SK-N-SH (cell line): ENCODE data around the gene SIGMAR1. TPM values are rescaled to one million over a fixed set of nuclear protein-coding genes. Genes with fewer than 3 reads are reported as not detected.

Source experiments
- CTCF ChIA-PET: fragments of 300-600, 350-600 bp; formaldehyde crosslinking; extraction: SDS; loops from one replicate; lab custom pipeline; 2021; lab: Yijun Ruan, JAX
- POLR2A ChIA-PET: fragments of 350-600 bp; sonication (Branson Sonifier 250); formaldehyde crosslinking; extraction: SDS; loops from one replicate; lab custom pipeline; 2020; ENCODE audit warnings: antibody characterized with exemption, inconsistent platforms; lab: Yijun Ruan, JAX
- DNase-seq: peaks from one replicate; pipeline ENCODE4 v3.0.0; 2012
- H2AFZ ChIP-seq: fragments of 200-600 bp; sonication (generic); 2 replicates; pipeline ENCODE4 v1.8.1; 2016; ENCODE audit warnings: antibody characterized with exemption, mild to moderate bottlenecking, low read depth
- H3F3A ChIP-seq: fragments of 200-600 bp; sonication (generic); replicated peaks from 2 replicates; pipeline ENCODE3; 2016; ENCODE audit warnings: antibody characterized with exemption, mild to moderate bottlenecking; ENCODE audit not compliant: insufficient read depth
- H3K27ac ChIP-seq, 2 experiments: fragments of 200-500 bp in 1 of 2; fragments of 200-600 bp in 1 of 2; sonication (Bioruptor generic) in 1 of 2; sonication (generic), shearing (Covaris generic) in 1 of 2; 2 replicates each; pipeline versions ENCODE4 v1.5.1 to v1.6.1; 2014 to 2016; ENCODE audit warnings: low read depth in 2 of 2, inconsistent platforms in 1 of 2, low read length in 1 of 2, mild to moderate bottlenecking in 1 of 2, mixed read lengths in 1 of 2
- H3K27me3 ChIP-seq: fragments of 200-600 bp; sonication (generic), shearing (Covaris generic); 2 replicates; pipeline ENCODE4 v1.6.1; 2016; ENCODE audit warnings: mixed run types; ENCODE audit not compliant: insufficient read depth
- H3K36me3 ChIP-seq, 2 experiments: fragments of 200-500 bp in 1 of 2; fragments of 200-600 bp in 1 of 2; sonication (Bioruptor generic) in 1 of 2; sonication (generic) in 1 of 2; replicated peaks in 1 of 2; 2 replicates each; pipeline versions ENCODE3 to v1.5.1; 2014 to 2016; ENCODE audit warnings: low read length in 1 of 2, mild to moderate bottlenecking in 1 of 2; ENCODE audit not compliant: insufficient read depth in 2 of 2, control insufficient read depth in 1 of 2
- H3K4me1 ChIP-seq, 2 experiments: fragments of 200-500 bp in 1 of 2; fragments of 200-600 bp in 1 of 2; sonication (Bioruptor generic) in 1 of 2; sonication (generic), shearing (Covaris generic) in 1 of 2; 2 replicates each; pipeline versions ENCODE4 v1.5.1 to v1.6.1; 2014 to 2016; ENCODE audit warnings: low read depth in 1 of 2, low read length in 1 of 2, mixed run types in 1 of 2; ENCODE audit not compliant: insufficient read depth in 2 of 2, control insufficient read depth in 1 of 2
- H3K4me2 ChIP-seq: fragments of 200-600 bp; sonication (generic), shearing (Covaris generic); 2 replicates; pipeline ENCODE4 v1.6.1; 2017; ENCODE audit warnings: mixed run types
- H3K4me3 ChIP-seq, 2 experiments: fragments of 200-500 bp in 1 of 2; fragments of 200-600 bp in 1 of 2; sonication (Bioruptor generic) in 1 of 2; sonication (generic), shearing (Covaris generic) in 1 of 2; 2 replicates each; pipeline versions ENCODE4 v1.5.1 to v1.8.1; 2014 to 2016; ENCODE audit warnings: low read depth in 2 of 2, inconsistent platforms in 1 of 2, low read length in 1 of 2, mild to moderate bottlenecking in 1 of 2, mixed read lengths in 1 of 2, moderate library complexity in 1 of 2
- H3K79me2 ChIP-seq: fragments of 200-600 bp; sonication (generic); 2 replicates; pipeline ENCODE4 v1.8.1; 2017; ENCODE audit warnings: mild to moderate bottlenecking; ENCODE audit not compliant: insufficient read depth
- H3K9ac ChIP-seq: fragments of 200-600 bp; sonication (generic); 2 replicates; pipeline ENCODE4 v1.6.1; 2017; ENCODE audit warnings: mixed run types
- H3K9me2 ChIP-seq: fragments of 200-600 bp; sonication (generic); 2 replicates; pipeline ENCODE4 v1.6.1; 2017; ENCODE audit warnings: mixed run types
- H3K9me3 ChIP-seq: fragments of 200-600 bp; sonication (generic); 2 replicates; pipeline ENCODE4 v1.6.1; 2017; ENCODE audit warnings: mixed run types, mild to moderate bottlenecking, moderate library complexity
- H4K20me1 ChIP-seq: fragments of 200-600 bp; sonication (generic); 2 replicates; pipeline ENCODE4 v1.6.1; 2017; ENCODE audit warnings: mild to moderate bottlenecking, mixed run types; ENCODE audit not compliant: insufficient read depth
- ELF1 ChIP-seq: IDR thresholded peaks from 2 replicates; pipeline ENCODE4 v1.4.0; 2012
- EP300 ChIP-seq, 2 experiments: IDR thresholded peaks; 2 replicates each; pipeline versions ENCODE4 v1.4.0 to v1.6.1; 2012; ENCODE audit warnings: borderline replicate concordance in 1 of 2, low read depth in 1 of 2, low read length in 1 of 2
- EZH2phosphoT487 ChIP-seq: fragments of 200-600 bp; sonication (generic); IDR thresholded peaks from 2 replicates; pipeline ENCODE4 v1.6.1; 2017; ENCODE audit warnings: low read depth, mixed run types, mild to moderate bottlenecking, antibody characterized with exemption, moderate library complexity, borderline replicate concordance
- FOSL2 ChIP-seq: IDR thresholded peaks from 2 replicates; pipeline ENCODE4 v1.4.0; 2012; ENCODE audit warnings: low read depth, mild to moderate bottlenecking, moderate library complexity, borderline replicate concordance
- FOXJ3 ChIP-seq: sonication (generic); formaldehyde crosslinking; IDR thresholded peaks from 2 replicates; pipeline ENCODE4 v1.5.1; 2020; ENCODE audit warnings: mild to moderate bottlenecking, missing genetic modification reagents
- GABPA ChIP-seq: IDR thresholded peaks from 2 replicates; pipeline ENCODE4 v1.4.0; 2012; ENCODE audit warnings: low read depth, mild to moderate bottlenecking
- GATA2 ChIP-seq: sonication (generic); formaldehyde crosslinking; IDR thresholded peaks from 2 replicates; pipeline ENCODE4 v1.5.0; 2020; ENCODE audit warnings: mild to moderate bottlenecking, missing genetic modification reagents
- MXI1 ChIP-seq: IDR thresholded peaks from 2 replicates; pipeline ENCODE4 v1.6.1; 2012; ENCODE audit warnings: mild to moderate bottlenecking, low read depth, low read length, improper control_type of control experiment
- PBX3 ChIP-seq: IDR thresholded peaks from 2 replicates; pipeline ENCODE4; 2012
- RAD21 ChIP-seq: IDR thresholded peaks from 2 replicates; pipeline ENCODE4 v1.6.1; 2012; ENCODE audit warnings: mild to moderate bottlenecking, low read length
- RCOR1 ChIP-seq: fragments of 150-350 bp; IDR thresholded peaks from 2 replicates; pipeline ENCODE4 v1.6.1; 2017; ENCODE audit warnings: antibody characterized with exemption, low read length
- REST ChIP-seq: IDR thresholded peaks from 2 replicates; pipeline ENCODE4 v1.6.1; 2012; ENCODE audit warnings: mild to moderate bottlenecking, low read depth, low read length, moderate library complexity
- SMC3 ChIP-seq: IDR thresholded peaks from 2 replicates; pipeline ENCODE4 v1.6.1; 2012; ENCODE audit warnings: low read depth, low read length, improper control_type of control experiment
- TAF1 ChIP-seq: IDR thresholded peaks from 2 replicates; pipeline ENCODE4 v1.6.1; 2012; ENCODE audit warnings: low read depth, mild to moderate bottlenecking, low read length, moderate library complexity, borderline replicate concordance
- TCF12 ChIP-seq: IDR thresholded peaks from 2 replicates; pipeline ENCODE4 v1.4.0; 2012
- TEAD4 ChIP-seq: IDR thresholded peaks from 2 replicates; pipeline ENCODE4 v1.4.0; 2012; ENCODE audit warnings: mild to moderate bottlenecking, borderline replicate concordance; ENCODE audit not compliant: insufficient read depth
- YY1 ChIP-seq: IDR thresholded peaks from 2 replicates; pipeline ENCODE4 v1.4.0; 2012; ENCODE audit warnings: low read depth, mild to moderate bottlenecking
- WGBS: methylation state at CpG from one replicate; pipeline ENCODE4 v1.1.6; 2017; ENCODE audit warnings: low lambda C conversion rate; 5-methylcytosine and 5-hydroxymethylcytosine counted together
- polyA plus RNA-seq, 3 experiments: library from polyadenylated mRNA; depleted of rRNA; stranded (reverse); fragments of >200 nt; gene quantifications; 2 replicates each; pipeline ENCODE4 v1.2.3, GENCODE V29; 2012
- TF ChIP-seq, protein P1 (sequence below): IDR thresholded peaks from 2 replicates; pipeline ENCODE4 v1.4.0; 2012; ENCODE audit warnings: low read depth
- TF ChIP-seq, protein P2 (sequence below): fragments of 200-600 bp; sonication (generic); IDR thresholded peaks from 2 replicates; pipeline ENCODE4 v1.6.1; 2017; ENCODE audit warnings: antibody characterized with exemption, mild to moderate bottlenecking, moderate library complexity
- TF ChIP-seq, protein P3 (sequence below): IDR thresholded peaks from 2 replicates; pipeline ENCODE4 v1.4.0; 2012; ENCODE audit warnings: low read depth, borderline replicate concordance
- TF ChIP-seq, protein P4 (sequence below): fragments of 150-350 bp; IDR thresholded peaks from 2 replicates; pipeline ENCODE4 v1.6.1; 2017; ENCODE audit warnings: antibody characterized with exemption, low read length, low read depth, borderline replicate concordance

SIGMAR1 gene
- polyA plus RNA-seq, 1 of the 3 experiments (the other 2 are of a cell fraction), result 79.0 TPM

DNA sequence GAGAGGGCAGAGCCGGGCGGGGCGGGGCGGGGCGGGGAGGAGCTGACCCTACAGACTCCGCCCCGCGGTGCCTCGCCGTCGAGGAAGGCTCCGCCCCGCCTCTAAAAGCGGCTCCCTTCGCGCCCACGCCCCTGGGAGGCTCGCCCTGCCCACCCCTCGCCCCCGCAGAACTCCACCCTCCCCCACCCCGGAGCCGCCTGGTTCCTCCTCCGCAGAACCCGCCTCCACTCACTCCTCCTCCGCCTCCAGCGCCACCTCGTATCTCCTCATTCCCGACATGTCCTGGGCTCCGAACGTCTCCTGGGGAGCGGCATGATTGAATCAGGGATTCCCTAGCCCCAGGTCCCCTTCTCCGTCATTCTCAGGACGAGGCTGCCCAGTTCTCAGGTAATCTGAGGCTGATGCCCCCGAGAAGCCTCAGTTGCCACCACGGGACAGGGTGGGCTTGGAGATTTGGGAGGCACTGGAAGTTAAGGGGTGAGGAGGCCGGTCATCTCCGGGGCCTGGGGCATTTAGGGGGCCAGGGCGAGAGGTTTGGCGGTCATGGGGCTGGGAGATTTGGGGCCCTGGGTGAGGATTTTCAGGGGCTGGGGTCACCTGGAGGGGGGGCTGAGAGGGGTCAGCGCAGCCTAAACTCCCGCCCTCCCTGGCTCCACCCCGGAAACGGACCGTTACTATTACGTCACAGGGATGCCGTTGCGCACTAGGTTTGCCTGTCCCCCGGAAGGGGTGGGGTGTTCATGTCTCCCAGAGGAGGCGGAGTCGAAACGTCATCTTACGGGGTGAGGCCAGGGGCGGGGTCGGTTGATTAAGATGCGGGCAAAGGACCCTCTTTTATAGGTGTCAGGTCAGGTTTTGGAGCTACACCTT, 28.0 kb upstream of the SIGMAR1 start:
- no peaks in the 10 kb centered on the region for H3K27me3 ChIP-seq
- peak; percentile 96 for DNase-seq
- H3K9me2 ChIP-seq, result no peaks in the 10 kb centered on the region
- CTCF ChIA-PET, result interaction anchor here (0.6 to 8.1 kb wide), 14 partner anchors 10 to 117 kb away, joined by 3 to 56 read pairs (median 4); partner anchors contain the start of genes CCL19, GALT, IL11RA and SIGMAR1
- H3K79me2 ChIP-seq, result peaks cover 20% of the 10 kb centered on the region; the same call in 1 of the 2 replicates
- H3K9ac ChIP-seq, result peak overlapping the region; percentile 99
- H2AFZ ChIP-seq, result peak overlapping the region; percentile 94
- under 1% methylated on average over 26 of the region's 55 CpGs for WGBS
- H3K27ac ChIP-seq, result peak overlapping the region; percentile 95 to 99
- H3F3A ChIP-seq, result peaks cover 13% of the 10 kb centered on the region
- H4K20me1 ChIP-seq, result no peaks in the 10 kb centered on the region
- peaks cover 8 to 12% of the 10 kb centered on the region in 2 experiments; a peak in 3 of 4 replicates for H3K4me1 ChIP-seq
- H3K9me3 ChIP-seq, result no peaks in the 10 kb centered on the region
- H3K4me2 ChIP-seq, result peak overlapping the region; percentile 98
- POLR2A ChIA-PET, result interaction anchor here (0.7 to 1.6 kb wide), 5 partner anchors 11 to 28 kb away, joined by 3 to 10 read pairs (median 5); partner anchors contain the start of genes GALT and SIGMAR1
- peaks cover 0 to 2% of the 10 kb centered on the region in 2 experiments for H3K36me3 ChIP-seq
- peak overlapping the region; percentile 89 to 100 for H3K4me3 ChIP-seq
- TF ChIP-seq GABPA (peak; percentile 81), TAF1 (peak; percentile 32; the same call in 1 of the 2 replicates), ELF1 (0 out of 2 replicates have a peak, but pooled peaks have one; percentile 18), RAD21 (no peak), FOXJ3 (CRISPR knock-in tag) (no peak), SMC3 (no peak), GATA2 (no peak), PBX3 (no peak), REST (no peak), EZH2phosphoT487 (no peak), MXI1 (0 out of 2 replicates have a peak, but pooled peaks have one; percentile 9), FOSL2 (no peak), TEAD4 (no peak), YY1 (no peak), RCOR1 (no peak), TCF12 (no peak), EP300 (IDR thresholded peaks at IDR 0.05; ENCODE audit: borderline replicate concordance in 1 of 2, low read depth in 1 of 2, low read length in 1 of 2) (no peak; a peak in 1 of 4 replicates)
- TF ChIP-seq, protein P1, sequence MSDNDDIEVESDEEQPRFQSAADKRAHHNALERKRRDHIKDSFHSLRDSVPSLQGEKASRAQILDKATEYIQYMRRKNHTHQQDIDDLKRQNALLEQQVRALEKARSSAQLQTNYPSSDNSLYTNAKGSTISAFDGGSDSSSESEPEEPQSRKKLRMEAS, result peak; percentile 36; the same call in 1 of the 2 replicates
- TF ChIP-seq, protein P2, sequence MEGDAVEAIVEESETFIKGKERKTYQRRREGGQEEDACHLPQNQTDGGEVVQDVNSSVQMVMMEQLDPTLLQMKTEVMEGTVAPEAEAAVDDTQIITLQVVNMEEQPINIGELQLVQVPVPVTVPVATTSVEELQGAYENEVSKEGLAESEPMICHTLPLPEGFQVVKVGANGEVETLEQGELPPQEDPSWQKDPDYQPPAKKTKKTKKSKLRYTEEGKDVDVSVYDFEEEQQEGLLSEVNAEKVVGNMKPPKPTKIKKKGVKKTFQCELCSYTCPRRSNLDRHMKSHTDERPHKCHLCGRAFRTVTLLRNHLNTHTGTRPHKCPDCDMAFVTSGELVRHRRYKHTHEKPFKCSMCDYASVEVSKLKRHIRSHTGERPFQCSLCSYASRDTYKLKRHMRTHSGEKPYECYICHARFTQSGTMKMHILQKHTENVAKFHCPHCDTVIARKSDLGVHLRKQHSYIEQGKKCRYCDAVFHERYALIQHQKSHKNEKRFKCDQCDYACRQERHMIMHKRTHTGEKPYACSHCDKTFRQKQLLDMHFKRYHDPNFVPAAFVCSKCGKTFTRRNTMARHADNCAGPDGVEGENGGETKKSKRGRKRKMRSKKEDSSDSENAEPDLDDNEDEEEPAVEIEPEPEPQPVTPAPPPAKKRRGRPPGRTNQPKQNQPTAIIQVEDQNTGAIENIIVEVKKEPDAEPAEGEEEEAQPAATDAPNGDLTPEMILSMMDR, result no peak
- TF ChIP-seq, protein P3, sequence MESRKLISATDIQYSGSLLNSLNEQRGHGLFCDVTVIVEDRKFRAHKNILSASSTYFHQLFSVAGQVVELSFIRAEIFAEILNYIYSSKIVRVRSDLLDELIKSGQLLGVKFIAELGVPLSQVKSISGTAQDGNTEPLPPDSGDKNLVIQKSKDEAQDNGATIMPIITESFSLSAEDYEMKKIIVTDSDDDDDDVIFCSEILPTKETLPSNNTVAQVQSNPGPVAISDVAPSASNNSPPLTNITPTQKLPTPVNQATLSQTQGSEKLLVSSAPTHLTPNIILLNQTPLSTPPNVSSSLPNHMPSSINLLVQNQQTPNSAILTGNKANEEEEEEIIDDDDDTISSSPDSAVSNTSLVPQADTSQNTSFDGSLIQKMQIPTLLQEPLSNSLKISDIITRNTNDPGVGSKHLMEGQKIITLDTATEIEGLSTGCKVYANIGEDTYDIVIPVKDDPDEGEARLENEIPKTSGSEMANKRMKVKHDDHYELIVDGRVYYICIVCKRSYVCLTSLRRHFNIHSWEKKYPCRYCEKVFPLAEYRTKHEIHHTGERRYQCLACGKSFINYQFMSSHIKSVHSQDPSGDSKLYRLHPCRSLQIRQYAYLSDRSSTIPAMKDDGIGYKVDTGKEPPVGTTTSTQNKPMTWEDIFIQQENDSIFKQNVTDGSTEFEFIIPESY, result no peak
- TF ChIP-seq, protein P4, sequence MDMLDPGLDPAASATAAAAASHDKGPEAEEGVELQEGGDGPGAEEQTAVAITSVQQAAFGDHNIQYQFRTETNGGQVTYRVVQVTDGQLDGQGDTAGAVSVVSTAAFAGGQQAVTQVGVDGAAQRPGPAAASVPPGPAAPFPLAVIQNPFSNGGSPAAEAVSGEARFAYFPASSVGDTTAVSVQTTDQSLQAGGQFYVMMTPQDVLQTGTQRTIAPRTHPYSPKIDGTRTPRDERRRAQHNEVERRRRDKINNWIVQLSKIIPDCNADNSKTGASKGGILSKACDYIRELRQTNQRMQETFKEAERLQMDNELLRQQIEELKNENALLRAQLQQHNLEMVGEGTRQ, result no peak
